Smooth muscle cell of the brain vasculature (primary cell): ENCODE measurements around the gene KDM3A.

ENCODE experiments used
- DNase-seq: peaks from one replicate; pipeline ENCODE4 v3.0.0-alpha.2; 2012; ENCODE audit warnings: low read depth, low spot score

KDM3A gene

GRCh38 chr2:86440631-86441391 is at the start of gene KDM3A:
KDM3A (plus strand) TSS chr2:86441371; CDS start chr2:86442048, 677 bp downstream.
- peak; percentile 99 for DNase-seq

GRCh38 chr2:86392873-86393518 is 48.2 kb upstream of the KDM3A start:
- DNase-seq: no peak

- DNase-seq: no peak
These were observed 47.4 kb upstream of the KDM3A start for GRCh38 chr2:86393521-86394491.

GRCh38 chr2:86396291-86396785 is 44.8 kb upstream of the KDM3A start:
- no peak for DNase-seq

GRCh38 chr2:86397986-86398385 is 43.2 kb upstream of the KDM3A start:
- DNase-seq: no peak

- DNase-seq: no peak
These were observed 42.4 kb upstream of the KDM3A start for GRCh38 chr2:86398500-86399474.

- DNase-seq: no peak
These were observed 40.9 kb upstream of the KDM3A start for GRCh38 chr2:86400321-86400720.

- no peak for DNase-seq
These were observed 30.6 kb upstream of the KDM3A start for GRCh38 chr2:86410581-86410980.

- DNase-seq: no peak
These were observed 29.8 kb upstream of the KDM3A start for GRCh38 chr2:86411396-86411795.

GRCh38 chr2:86412007-86412406 is 29.2 kb upstream of the KDM3A start:
- no peak for DNase-seq

GRCh38 chr2:86413296-86414094 is 27.7 kb upstream of the KDM3A start:
- DNase-seq: no peak

- no peak for DNase-seq
These were observed 26.2 kb upstream of the KDM3A start for GRCh38 chr2:86414996-86415395.

GRCh38 chr2:86416146-86416545 is 25.0 kb upstream of the KDM3A start:
- DNase-seq: no peak

GRCh38 chr2:86417961-86418360 is 23.2 kb upstream of the KDM3A start:
- DNase-seq: no peak

- DNase-seq: no peak
These were observed 20.3 kb upstream of the KDM3A start for GRCh38 chr2:86420913-86421312.

GRCh38 chr2:86426271-86426670 is 14.9 kb upstream of the KDM3A start:
- DNase-seq: no peak

GRCh38 chr2:86429335-86429734 is 11.8 kb upstream of the KDM3A start:
- DNase-seq: no peak

GRCh38 chr2:86430368-86430767 is 10.8 kb upstream of the KDM3A start:
- no peak for DNase-seq

GRCh38 chr2:86433137-86433536 is 8.0 kb upstream of the KDM3A start:
- no peak for DNase-seq

GRCh38 chr2:86434290-86434689 is 6.9 kb upstream of the KDM3A start:
- no peak for DNase-seq
